HG02642 (cell line): ENCODE data around the gene NIPBL.
"Not testable (repeated sequence)": the region's sequence is repeated elsewhere in the genome, so short reads cannot be mapped to it uniquely, and the experiment has no call there.

Experiments
- ATAC-seq: cut with Tn5 transposase; IDR thresholded peaks from one replicate; pipeline ENCODE4 v1.9.1; 2021; ENCODE audit warnings: mild to moderate bottlenecking; ENCODE audit not compliant: unreplicated experiment, poor library complexity

NIPBL gene

DNA sequence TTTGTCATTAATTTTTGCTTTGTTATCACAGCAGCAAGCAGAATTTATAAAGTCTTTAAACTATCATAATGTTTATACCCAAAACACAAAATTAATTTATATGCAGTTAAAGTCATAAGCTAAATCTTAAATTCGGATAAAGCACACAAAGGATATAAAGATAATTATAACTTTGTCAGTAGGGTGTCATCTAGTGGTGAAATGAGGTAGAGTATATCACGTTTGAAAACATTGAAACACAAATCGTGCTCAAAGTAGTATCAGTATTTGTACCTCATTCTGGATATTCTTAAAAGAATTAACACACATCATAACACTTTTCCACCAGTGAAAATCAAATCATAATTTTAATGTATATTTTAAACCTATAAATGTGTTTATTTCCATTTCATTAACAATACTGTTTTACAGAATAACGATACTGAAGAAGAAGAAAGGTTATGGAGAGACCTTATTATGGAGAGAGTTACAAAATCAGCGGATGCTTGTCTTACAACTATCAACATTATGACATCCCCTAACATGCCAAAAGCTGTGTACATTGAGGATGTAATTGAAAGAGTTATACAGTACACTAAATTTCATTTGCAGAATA, 129.5 kb downstream of the NIPBL start:
- no peak for ATAC-seq

DNA sequence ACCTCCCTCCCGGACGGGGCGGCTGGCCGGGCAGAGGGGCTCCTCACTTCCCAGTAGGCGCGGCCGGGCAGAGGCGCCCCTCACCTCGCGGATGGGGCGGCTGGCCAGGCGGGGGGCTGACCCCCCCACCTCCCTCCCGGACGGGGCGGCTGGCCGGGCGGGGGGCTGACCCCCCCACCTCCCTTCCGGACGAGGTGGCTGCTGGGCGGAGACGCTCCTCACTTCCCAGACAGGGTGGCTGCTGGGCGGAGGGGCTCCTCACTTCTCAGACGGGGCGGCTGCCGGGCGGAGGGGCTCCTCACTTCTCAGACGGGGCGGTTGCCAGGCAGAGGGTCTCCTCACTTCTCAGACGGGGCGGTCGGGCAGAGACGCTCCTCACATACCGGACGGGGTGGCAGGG, 136.6 kb downstream of the NIPBL start:
- ATAC-seq, result not testable (repeated sequence)

GRCh38 chr5:37014321-37014720, 137.8 kb downstream of the NIPBL start:
- no peak for ATAC-seq

DNA sequence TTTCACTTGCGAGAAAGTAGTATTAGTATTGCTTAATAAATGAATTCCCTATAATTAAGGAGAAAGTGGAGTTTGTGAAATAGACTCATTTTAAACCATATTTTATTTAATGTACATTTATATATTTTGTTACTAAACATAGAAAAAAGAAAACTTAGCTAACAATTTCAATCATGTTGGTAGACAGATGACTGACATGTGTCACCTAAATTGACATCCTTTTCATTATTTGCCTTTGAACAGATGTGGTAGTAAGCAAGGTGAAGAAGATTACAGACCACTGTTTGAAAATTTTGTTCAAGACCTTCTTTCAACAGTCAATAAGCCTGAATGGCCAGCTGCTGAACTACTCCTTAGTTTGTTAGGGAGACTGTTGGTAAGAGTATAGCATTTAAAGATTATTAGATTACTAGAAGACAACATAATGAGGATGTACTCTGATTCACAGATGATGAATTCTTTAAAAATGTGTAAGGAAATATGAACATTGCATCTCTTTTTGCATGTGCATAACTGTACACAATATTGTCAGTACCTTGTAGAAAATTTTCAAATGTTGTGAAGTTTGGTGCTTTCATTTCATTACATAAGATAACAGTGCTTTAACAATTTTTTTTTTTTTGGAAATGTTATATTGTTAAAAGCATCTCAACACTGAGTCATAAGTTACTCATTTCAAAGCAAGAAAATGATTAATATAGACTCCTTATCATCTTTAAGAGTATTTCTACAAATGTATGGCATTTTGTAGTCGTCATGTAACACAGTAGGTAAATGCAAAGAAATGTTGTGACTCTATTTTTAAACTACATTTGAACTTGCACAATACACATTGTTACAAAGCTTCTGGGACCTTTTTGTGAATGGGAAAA, 139.5 kb downstream of the NIPBL start:
- no peak for ATAC-seq

DNA sequence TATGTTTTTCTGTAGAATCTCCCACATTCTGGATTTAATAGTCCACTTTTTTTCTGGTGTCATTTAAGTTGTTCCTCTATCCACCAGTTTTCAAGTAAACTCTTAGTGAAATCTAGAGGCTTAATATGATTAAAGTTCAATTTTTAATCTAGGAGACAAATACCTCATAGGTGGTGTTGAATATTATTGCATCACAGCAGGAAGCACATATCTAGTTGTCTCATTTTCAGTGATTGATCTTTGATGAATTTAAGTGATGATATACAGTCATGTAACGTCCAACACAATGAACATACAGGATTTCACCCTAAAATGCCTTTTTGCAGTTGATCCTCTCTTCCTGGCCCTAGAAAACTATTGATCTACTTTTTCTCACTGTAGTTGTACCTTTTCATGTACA, 152.3 kb downstream of the NIPBL start:
- ATAC-seq, result no peak

DNA sequence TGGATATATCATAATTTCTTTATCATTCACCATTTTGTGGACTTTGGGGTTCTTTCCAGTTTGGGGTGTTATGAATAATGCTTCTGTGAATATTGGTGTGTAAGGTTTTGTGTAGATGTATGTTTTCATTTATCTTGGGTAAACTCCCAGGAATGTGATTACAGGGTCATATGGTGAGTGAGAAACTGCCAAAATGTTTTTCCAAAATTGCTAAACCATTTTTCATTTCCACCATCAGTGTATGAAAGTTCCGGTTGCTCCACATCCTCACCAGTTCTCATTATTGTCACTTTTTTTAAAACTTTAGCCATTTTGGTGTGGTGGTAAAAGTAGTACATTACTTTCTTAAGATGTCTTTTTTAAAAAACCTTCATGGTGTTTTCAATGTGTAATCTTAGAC, 152.9 kb downstream of the NIPBL start:
- ATAC-seq, result no peak

DNA sequence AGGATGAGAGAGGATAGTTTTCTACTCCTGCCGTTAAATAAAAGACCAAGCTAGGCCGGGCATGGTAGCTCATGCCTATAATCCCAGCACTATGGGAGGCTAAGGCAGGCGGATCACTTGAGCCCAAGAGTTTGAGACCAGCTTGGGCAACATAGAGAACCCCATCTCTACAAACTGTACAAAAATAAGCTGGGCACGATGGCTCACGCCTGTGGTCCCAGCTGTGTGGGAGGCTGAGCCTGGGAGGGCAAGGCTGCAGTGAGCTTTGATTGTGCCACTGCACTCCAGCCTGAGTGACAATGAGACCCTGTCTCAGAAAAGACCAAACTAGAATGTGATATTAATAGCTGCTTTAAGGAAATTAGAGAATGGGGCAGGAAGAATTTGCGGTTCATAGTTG, 158.4 kb downstream of the NIPBL start:
- ATAC-seq, result no peak

DNA sequence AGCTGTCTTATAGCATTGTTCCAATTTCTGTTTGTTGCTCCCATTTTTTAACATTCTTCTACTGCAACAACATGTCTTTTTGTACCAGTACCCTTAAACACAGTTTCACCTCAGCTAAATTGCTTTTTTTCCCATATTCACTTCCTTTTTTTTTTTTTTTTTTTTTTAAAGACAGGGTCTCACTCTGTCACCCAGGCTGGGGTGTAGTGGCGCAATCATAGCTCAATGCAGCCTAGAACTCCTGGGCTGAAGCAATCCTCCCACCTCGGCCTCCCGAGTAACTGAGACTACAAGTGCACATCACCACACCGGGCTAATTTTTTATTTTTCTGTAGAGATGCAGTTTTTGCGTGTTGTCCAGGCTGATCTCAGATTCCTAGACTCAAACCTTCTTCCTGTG, 161.3 kb downstream of the NIPBL start:
- no peak for ATAC-seq

- ATAC-seq, result no peak
Measured at GRCh38 chr5:37039824-37040223, 163.3 kb downstream of the NIPBL start.

DNA sequence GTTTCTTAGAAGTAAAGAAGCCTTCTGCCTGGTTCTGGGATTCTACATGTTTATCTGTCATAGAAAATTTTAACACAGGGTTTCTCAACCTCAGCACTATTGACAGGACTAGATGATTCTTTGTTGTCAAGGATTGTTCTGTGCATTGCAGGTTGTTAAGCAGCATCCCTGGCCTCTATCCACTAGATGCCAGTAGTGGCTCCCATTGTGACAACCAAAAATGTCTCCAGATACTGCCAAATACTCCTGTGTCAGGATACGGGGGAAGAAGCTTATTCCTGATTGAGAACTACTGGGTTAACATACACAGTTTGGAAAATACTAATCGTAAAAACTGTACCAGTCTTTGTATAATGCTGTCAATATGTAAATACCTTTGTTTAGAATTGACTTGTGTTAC, 167.1 kb downstream of the NIPBL start:
- no peak for ATAC-seq

DNA sequence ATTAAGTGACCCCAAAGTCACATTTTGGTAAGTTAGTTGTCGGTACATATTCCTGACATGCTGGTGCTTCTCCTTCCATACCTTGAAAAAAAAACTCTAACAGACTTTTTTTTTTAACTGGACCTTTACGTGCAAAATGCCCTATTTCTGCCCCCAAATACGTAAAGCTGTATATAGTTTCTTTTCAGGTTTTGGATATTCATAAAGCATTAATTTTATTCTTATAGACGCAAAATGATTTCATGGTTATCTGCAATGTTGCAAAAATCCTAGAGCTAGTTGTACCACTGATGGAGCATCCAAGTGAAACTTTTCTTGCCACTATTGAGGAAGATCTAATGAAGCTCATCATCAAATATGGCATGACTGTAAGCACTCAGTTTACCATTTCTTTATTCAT, 167.6 kb downstream of the NIPBL start:
- no peak for ATAC-seq

DNA sequence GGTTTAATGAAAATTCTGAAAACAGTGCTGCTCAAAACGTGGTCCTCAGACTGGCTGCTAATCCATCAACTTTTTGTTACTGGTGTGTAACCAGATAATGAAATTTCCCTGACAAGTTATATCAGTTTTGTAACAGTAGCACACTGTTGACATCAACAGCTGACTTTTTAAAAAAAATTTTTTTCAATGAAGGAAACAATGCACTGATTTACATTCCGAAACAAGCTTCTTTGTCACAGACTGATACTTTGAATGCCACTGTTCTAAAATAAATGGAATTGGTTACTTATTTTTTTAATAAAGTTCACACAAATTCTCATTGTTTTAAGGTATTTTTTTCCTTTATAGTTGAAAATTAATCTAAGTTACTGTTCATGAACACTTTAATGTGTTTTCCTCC, 169.1 kb downstream of the NIPBL start:
- no peak for ATAC-seq

DNA sequence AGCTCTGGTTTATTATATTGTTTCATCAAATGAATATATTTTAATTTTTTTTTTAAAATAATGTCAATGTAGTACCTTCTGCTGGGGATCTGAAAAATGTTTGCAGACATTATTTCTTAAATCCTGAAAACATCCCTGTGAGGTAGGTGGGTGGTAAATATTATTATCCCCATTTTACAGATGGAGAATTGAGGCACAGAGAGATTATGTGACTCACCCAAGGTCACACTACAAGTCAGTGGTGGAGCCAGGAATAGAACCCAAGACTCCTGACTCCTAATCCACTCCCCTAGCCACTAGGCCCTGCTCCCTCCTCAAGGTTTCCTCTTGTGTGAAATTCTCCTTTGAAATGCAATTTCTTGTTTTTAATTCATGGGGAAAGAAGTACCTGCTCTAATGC, 171.4 kb downstream of the NIPBL start:
- ATAC-seq, result no peak

DNA sequence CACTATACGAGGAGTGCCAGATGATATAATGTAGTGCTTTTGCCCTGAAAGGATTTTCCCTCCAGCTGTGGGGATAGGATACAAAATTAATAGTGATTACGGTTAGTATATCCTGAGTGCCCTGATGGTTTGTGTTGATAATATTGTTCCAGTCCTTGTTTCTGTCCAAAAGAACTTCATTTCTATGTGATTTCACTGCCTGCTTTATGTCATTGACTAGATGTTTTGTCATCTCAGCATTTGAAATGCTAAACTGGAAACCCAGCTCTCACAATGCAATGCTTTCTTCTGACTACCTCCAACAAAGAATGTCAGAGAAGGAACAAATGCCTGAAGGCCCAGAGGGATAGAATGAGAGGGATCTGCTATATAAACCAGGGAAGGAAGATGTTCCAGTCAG, 177.8 kb downstream of the NIPBL start:
- no peak for ATAC-seq

GRCh38 chr5:37055383-37055990, 178.9 kb downstream of the NIPBL start:
- ATAC-seq, result no peak

- ATAC-seq, result no peak
Measured at GRCh38 chr5:37056762-37057161, 180.2 kb downstream of the NIPBL start.

DNA sequence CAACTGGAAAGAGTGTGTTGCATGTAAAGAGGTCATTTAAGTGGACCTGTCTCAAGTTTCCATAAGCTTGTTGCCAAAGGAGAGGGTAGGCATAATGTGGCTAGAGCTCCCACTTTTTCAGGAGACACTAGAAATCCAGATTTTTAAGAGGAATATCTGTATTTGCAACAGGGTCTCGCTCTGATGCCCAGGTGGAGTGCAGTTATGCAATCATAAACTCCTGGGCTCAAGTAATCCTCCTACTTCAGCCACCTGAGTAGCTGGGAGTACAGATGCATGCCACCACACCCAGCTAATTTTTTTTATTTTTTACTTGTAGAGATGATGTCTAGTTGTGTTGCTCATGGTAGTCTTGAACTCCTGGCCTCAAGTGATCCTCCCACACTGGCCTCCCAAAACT, 183.5 kb downstream of the NIPBL start:
- no peak for ATAC-seq

- no peak for ATAC-seq
Measured at GRCh38 chr5:37063739-37064138, 187.2 kb downstream of the NIPBL start.

GRCh38 chr5:37064442-37064841, 187.9 kb downstream of the NIPBL start:
- no peak for ATAC-seq

DNA sequence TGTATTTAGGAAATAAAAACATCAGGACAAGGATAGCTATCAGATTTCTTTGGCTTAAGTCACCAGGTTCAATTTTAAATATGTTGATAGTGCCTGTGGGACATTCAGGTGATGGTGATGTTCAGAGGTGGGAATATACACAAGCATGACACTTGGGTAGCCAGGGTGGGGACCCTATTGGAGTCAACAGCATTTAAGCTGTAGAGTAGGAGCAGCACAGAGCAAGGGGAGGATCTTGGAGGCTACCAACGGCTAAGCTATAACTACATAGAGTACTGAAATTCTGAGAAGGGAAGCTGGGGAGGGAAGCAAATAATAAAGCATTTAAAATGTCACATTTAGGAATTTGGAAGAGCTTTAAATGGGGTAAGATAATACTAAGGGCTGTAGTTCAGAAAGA, 194.9 kb downstream of the NIPBL start:
- ATAC-seq, result no peak

DNA sequence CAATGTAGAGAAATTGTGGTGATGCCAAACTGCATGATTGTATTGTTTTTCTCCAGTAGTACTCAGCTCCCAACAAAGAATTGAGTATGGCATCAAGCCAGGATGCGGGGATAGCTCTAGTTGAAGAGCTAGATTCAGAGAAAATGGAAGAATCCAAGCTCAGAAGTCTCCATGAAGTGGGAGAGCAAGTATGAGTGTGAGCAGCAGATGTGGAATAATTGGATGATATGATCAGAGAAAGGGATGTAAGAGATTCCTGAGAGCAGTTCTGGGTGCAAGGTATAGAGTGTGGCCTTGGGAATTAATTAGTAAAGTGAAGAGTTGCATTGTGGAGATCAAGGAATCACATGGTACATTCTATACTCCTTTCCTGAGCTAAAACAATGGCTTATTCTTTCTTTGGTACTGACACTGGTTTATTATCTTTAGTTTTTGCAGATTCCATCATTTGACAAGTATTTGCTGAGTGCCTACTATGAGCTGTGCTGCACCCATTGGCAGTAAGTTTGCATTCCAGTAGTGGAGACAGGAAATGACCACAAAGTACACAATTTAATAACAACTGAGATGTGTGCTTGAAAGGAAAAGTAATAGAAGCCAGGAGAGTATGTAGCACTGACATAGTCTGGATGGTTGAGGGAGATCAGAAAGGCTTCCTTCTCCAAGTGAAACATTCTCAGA, 195.5 kb downstream of the NIPBL start:
- no peak for ATAC-seq
